HG02759 (cell line): Measurements from ENCODE around the gene NFYB.
"Not testable (repeated sequence)": the region's sequence is repeated elsewhere in the genome, so short reads cannot be mapped to it uniquely, and the experiment has no call there.

Experiments used
- ATAC-seq: cut with Tn5 transposase; IDR thresholded peaks from one replicate; pipeline ENCODE4 v1.9.1; 2021; ENCODE audit warnings: mild to moderate bottlenecking, moderate library complexity; ENCODE audit not compliant: unreplicated experiment

NFYB gene

GRCh38 chr12:104163631-104164030 is 25.6 kb upstream of the NFYB start:
- ATAC-seq = no peak

GRCh38 chr12:104163028-104163427 is 25.0 kb upstream of the NFYB start:
- not testable (repeated sequence) for ATAC-seq

- no peak for ATAC-seq
Observed at GRCh38 chr12:104155711-104156555, 17.9 kb upstream of the NFYB start.

- ATAC-seq = no peak
Observed at GRCh38 chr12:104154806-104155205, 16.8 kb upstream of the NFYB start.

- no peak for ATAC-seq
Observed at GRCh38 chr12:104154286-104154685, 16.3 kb upstream of the NFYB start.

GRCh38 chr12:104152685-104153241 is 14.8 kb upstream of the NFYB start:
- no peak for ATAC-seq

- no peak for ATAC-seq
Observed at GRCh38 chr12:104150416-104150815, 12.4 kb upstream of the NFYB start.

- ATAC-seq = no peak
Observed at GRCh38 chr12:104147346-104147745, 9.3 kb upstream of the NFYB start.

GRCh38 chr12:104143918-104144317 is 5.9 kb upstream of the NFYB start:
- no peak for ATAC-seq

- ATAC-seq = no peak
Observed at GRCh38 chr12:104143002-104143401, 5.0 kb upstream of the NFYB start.

- no peak for ATAC-seq
Observed at GRCh38 chr12:104142543-104142942, 4.5 kb upstream of the NFYB start.

GRCh38 chr12:104138797-104139152 is 765 bp upstream of the NFYB start:
- no peak for ATAC-seq

- peak; percentile 38 for ATAC-seq
Observed at GRCh38 chr12:104137001-104137901, 759 bp downstream of the NFYB start.

- ATAC-seq = no peak
Observed at GRCh38 chr12:104136577-104136976, 1.4 kb downstream of the NFYB start.

- ATAC-seq = no peak
Observed at GRCh38 chr12:104134882-104135281, 3.1 kb downstream of the NFYB start.

GRCh38 chr12:104133866-104134265 is 4.1 kb downstream of the NFYB start:
- ATAC-seq = no peak

- ATAC-seq = no peak
Observed at GRCh38 chr12:104133321-104133720, 4.7 kb downstream of the NFYB start.

- ATAC-seq = no peak
Observed at GRCh38 chr12:104132351-104132956, 5.6 kb downstream of the NFYB start.

GRCh38 chr12:104131609-104132008 is 6.4 kb downstream of the NFYB start:
- no peak for ATAC-seq

- ATAC-seq = no peak
Observed at GRCh38 chr12:104130760-104131159, 7.2 kb downstream of the NFYB start.

- no peak for ATAC-seq
Observed at GRCh38 chr12:104126548-104126947, 11.5 kb downstream of the NFYB start.
